Duodenal mucosa (tissue), 2 donors: ENCODE results near the gene MTA1.

Experiments
- H3K27ac ChIP-seq: one replicate; pipeline ENCODE4 v1.7.0; 2013; ENCODE audit warnings: low read depth, low read length
- H3K27me3 ChIP-seq, 2 donors: one replicate each; pipeline ENCODE4 v1.7.0; 2013; ENCODE audit warnings: low read length in 2 of 2, control low read depth in 1 of 2; ENCODE audit not compliant: insufficient read depth in 2 of 2, control insufficient read depth in 1 of 2
- H3K36me3 ChIP-seq, 2 donors: one replicate each; pipeline ENCODE4 v1.7.0; 2013; ENCODE audit warnings: low read length in 2 of 2, control low read depth in 1 of 2; ENCODE audit not compliant: insufficient read depth in 2 of 2, control insufficient read depth in 1 of 2
- H3K4me1 ChIP-seq, 2 donors: one replicate each; pipeline ENCODE4 v1.7.0; 2013; ENCODE audit warnings: low read length in 2 of 2, control low read depth in 1 of 2; ENCODE audit not compliant: insufficient read depth in 2 of 2, control insufficient read depth in 1 of 2
- H3K4me3 ChIP-seq, 2 donors: one replicate each; pipeline ENCODE4 v1.7.0; 2013; ENCODE audit warnings: low read length in 2 of 2, low read depth in 1 of 2
- H3K9ac ChIP-seq, 2 donors: one replicate each; pipeline ENCODE4 v1.7.0; 2013; ENCODE audit warnings: low read length in 2 of 2, low read depth in 1 of 2
- H3K9me3 ChIP-seq, 2 donors: one replicate each; pipeline ENCODE4 v1.7.0; 2013; ENCODE audit warnings: low read length in 2 of 2, control low read depth in 1 of 2; ENCODE audit not compliant: control insufficient read depth in 1 of 2

Gene MTA1

DNA sequence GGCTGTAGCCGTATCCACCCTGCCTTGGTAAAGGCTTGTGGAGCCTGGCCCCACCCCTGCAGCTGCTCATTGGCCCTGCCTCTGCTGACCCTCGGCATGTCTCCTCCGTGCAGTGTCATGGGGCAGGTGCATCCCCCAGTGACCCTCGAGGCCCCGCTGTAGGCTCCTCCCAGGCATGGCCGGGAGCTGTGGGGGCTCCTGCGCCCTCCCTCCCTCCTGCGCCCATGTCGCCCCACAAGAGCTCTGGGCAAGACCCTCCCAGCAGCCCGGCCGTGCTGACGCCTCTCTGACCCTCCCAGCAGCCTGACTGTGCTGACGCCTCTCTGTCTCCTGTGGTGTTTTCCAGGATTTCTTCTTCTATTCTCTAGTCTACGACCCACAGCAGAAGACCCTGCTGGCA, 34.2 kb downstream of the MTA1 start:
- Histone ChIP-seq H3K4me1 (no peaks in the 10 kb centered on the region), H3K27me3 (no peaks in the 10 kb centered on the region), H3K9ac (no peak overlapping the region), H3K4me3 (no peak overlapping the region), H3K9me3 (no peaks in the 10 kb centered on the region), H3K27ac (no peak overlapping the region), H3K36me3 (peaks cover 0 to 57% of the 10 kb centered on the region in 2 donors)

DNA sequence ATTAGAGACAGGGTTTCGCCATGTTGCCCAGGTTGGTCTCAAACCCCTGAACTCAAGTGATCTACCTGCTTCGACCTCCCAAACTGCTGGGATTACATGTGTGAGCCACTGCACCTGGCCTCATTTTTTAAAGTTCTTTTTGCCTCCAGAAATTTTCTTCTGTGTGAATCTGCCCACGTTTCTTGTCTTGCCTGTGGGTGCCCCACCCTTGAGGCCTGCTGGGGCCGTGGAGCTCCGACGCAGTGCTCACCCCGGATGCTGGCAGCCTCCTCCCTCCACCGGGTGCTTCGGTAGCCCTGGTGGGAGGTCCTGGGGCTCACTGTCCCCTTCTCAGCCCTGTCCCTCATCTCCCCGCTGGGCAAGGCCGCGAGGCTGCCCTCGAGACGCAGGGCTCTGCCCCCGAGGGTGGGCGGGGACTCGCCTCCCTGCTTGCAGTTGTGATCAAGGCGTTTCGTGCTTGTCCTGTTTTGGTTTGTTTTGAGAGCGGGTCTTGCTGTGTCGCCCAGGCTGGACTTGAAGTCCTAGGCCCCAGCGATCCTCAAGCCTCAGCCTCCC, 35.5 kb downstream of the MTA1 start:
- H3K27ac ChIP-seq, result no peak overlapping the region
- no peaks in the 10 kb centered on the region for H3K9me3 ChIP-seq
- H3K27me3 ChIP-seq, result no peaks in the 10 kb centered on the region
- no peak overlapping the region for H3K9ac ChIP-seq
- H3K4me3 ChIP-seq, result no peak overlapping the region
- peaks cover 0 to 58% of the 10 kb centered on the region in 2 donors for H3K36me3 ChIP-seq
- no peaks in the 10 kb centered on the region for H3K4me1 ChIP-seq

DNA sequence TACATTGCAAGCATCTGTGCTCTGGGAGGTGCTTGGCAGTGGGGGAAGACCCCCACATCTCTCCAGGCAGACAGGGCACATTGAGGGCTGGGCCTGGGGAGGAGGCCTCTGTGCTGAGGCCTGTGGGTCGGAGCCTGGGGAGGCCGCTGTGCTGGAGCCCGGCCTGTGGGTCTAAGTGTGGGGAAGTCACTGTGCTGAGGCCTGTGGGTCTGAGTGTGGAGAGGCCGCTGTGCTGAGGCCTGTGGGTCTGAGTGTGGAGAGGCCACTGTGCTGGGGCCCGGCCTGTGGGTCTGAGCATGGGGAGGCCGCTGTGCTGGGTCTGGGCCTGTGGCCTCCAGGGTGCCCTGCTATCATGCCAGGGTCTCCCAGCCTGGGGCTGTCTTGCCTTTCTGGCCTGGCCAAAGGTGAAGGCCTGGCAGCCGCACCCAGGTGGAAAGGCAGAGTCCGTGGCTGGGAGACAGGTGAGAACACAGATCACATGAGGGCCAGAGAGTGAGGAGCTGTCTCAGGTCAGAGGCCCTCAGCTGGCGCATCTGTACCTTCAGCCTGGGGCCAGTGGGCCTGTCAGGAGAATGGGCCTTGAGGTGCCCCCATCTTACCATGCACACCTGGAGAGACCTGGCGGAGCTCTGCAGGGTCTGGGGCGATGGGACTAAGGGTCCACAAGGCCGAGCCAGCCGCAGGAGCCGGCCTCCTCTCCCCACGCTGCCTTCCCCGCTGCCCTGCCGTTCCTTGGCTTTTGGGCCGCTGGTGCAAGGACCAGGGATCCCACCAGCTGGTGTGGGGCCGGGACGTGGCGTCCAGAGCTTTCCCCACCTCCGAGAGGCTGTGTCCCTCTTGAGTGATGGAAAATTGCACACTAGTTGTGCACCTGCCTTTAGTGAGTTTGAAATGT, 36.4 kb downstream of the MTA1 start:
- H3K36me3 ChIP-seq, result peaks cover 6 to 58% of the 10 kb centered on the region in 2 donors

DNA sequence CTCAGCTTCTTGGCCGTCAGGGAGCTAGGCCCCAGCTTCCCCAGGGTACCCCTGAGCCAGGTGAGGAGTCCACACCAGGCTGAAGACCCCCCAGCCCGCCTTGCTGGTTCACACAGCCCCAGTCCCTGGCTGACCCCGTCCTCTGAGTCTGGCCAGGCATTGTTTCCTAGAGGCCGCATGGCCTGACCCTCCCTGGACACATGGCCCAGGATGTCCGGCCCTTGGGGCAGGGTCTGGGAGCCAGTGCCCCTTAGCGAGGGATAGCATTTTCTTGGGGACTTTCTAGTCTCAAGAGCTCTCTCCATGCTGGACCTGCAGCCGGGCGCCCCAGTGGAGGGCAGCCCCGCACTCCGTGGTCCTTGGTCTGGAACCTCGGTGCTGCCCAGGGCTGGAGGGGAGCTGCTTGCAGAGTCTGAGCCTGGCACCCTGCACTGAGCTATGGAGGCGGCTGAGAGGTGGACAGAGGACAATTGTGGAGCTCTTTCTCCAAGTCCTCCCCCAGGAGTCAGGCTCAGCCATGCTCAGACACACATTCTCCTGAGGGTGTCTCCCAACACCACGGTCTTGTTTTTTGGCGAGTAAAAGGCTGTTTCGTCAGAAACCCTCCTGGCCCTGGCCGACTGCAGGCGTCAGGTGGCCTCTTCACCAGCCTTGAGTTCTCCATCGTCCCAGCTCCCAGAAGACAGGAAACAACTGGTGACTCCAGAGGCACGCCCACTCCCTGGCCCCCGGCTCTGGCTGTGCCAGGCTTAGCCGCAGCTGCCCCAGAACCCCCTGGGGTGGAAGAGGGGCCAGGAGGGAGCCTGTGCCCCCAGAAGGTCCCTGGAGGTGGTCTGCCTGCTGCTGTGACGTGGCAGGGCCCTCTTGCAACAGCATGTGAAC, 37.4 kb downstream of the MTA1 start:
- peaks cover 8 to 58% of the 10 kb centered on the region in 2 donors for H3K36me3 ChIP-seq

More for the DNA sequence above, 36.4 kb downstream of the MTA1 start:
- no peaks in the 10 kb centered on the region for H3K9me3 ChIP-seq
- H3K4me1 ChIP-seq, result no peaks in the 10 kb centered on the region
- no peak overlapping the region for H3K9ac ChIP-seq
- H3K27ac ChIP-seq, result no peak overlapping the region
- H3K27me3 ChIP-seq, result no peaks in the 10 kb centered on the region
- no peak overlapping the region for H3K4me3 ChIP-seq

DNA sequence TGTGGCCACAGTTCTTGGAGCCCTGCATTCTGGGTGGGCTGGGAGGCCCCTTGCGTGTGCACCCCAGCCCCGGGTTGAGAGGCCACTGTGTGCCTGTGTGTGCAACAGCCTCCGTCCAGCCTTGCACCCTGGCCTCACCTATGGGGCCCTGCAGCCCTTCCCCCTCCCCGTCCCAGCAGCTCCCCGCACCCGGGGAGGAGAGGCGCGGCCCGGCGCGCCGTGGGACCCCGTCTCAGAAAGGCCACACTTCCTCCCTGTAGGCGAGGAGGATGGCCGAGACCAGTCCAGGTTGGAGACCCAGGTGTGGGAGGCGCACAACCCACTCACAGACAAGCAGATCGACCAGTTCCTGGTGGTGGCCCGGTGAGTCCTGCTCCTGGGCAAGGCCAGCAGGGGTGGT, 38.4 kb downstream of the MTA1 start:
- Histone ChIP-seq H3K36me3 (peaks cover 8 to 51% of the 10 kb centered on the region in 2 donors), H3K27ac (no peak overlapping the region), H3K27me3 (no peaks in the 10 kb centered on the region), H3K9ac (no peak overlapping the region), H3K4me3 (no peak overlapping the region), H3K9me3 (no peaks in the 10 kb centered on the region), H3K4me1 (no peaks in the 10 kb centered on the region)

More for the DNA sequence above, 37.4 kb downstream of the MTA1 start:
- no peak overlapping the region for H3K4me3 ChIP-seq
- no peaks in the 10 kb centered on the region for H3K9me3 ChIP-seq
- H3K9ac ChIP-seq, result no peak overlapping the region
- H3K27me3 ChIP-seq, result no peaks in the 10 kb centered on the region
- no peak overlapping the region for H3K27ac ChIP-seq
- H3K4me1 ChIP-seq, result no peaks in the 10 kb centered on the region

DNA sequence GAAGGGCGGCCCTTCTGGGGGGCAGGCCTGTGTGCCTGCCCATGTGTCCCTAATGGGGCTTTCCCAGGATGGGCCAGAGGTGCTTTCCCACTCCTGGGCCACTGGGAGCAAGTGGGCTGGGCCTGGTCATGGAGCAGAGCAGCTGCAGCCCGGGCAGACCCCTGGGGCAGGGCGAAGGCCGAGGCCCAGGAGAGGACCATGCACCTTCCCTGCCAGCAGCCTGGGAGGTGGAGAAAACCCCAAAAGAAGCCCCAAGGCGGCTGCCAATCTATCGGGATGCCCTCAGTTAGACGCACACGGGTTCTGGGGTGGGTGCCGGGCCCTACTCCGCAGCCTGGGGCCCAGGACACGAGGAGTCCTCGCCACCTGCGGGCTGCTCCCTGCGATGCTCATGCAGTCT, 38.9 kb downstream of the MTA1 start:
- H3K4me3 ChIP-seq, result no peak overlapping the region
- H3K27ac ChIP-seq, result no peak overlapping the region
- H3K9me3 ChIP-seq, result no peaks in the 10 kb centered on the region
- no peaks in the 10 kb centered on the region for H3K27me3 ChIP-seq
- no peak overlapping the region for H3K9ac ChIP-seq
- H3K36me3 ChIP-seq, result peaks cover 8 to 55% of the 10 kb centered on the region in 2 donors
- no peaks in the 10 kb centered on the region for H3K4me1 ChIP-seq

DNA sequence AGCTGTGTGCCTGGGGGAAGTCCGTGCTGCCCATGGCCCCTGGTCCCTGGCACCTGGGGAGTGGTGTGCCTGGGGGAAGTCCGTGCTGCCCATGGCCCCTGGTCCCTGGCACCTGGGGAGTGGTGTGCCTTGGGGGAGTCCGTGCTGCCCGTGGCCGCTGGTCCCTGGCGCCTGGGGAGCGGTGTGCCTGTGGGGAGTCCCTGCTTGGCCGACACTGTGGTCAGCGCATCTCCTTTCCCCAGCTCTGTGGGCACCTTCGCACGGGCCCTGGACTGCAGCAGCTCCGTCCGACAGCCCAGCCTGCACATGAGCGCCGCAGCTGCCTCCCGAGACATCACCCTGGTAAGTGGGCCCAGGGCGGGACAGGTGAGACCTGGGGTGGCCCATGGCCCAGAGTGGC, 40.5 kb downstream of the MTA1 start:
- Histone ChIP-seq H3K27ac (no peak overlapping the region), H3K36me3 (peaks cover 12 to 60% of the 10 kb centered on the region in 2 donors), H3K9ac (no peak overlapping the region), H3K4me1 (no peaks in the 10 kb centered on the region), H3K4me3 (no peak overlapping the region), H3K27me3 (no peaks in the 10 kb centered on the region), H3K9me3 (no peaks in the 10 kb centered on the region)

DNA sequence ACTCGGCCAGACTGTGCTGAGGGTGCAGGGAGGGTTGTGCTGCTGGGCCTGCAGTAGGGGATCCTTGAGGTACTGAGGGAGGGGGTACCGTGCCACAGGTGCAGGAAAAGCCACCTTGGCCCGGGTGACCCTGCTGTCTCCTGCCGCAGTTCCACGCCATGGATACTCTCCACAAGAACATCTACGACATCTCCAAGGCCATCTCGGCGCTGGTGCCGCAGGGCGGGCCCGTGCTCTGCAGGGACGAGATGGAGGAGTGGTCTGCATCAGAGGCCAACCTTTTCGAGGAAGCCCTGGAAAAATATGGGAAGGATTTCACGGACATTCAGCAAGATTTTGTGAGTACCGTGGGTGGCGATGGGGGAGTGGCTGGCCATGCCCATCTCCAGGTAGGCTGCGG, 41.0 kb downstream of the MTA1 start:
- Histone ChIP-seq H3K27ac (no peak overlapping the region), H3K9me3 (no peaks in the 10 kb centered on the region), H3K27me3 (no peaks in the 10 kb centered on the region), H3K4me1 (no peaks in the 10 kb centered on the region), H3K9ac (no peak overlapping the region), H3K4me3 (no peak overlapping the region), H3K36me3 (peaks cover 12 to 59% of the 10 kb centered on the region in 2 donors)

DNA sequence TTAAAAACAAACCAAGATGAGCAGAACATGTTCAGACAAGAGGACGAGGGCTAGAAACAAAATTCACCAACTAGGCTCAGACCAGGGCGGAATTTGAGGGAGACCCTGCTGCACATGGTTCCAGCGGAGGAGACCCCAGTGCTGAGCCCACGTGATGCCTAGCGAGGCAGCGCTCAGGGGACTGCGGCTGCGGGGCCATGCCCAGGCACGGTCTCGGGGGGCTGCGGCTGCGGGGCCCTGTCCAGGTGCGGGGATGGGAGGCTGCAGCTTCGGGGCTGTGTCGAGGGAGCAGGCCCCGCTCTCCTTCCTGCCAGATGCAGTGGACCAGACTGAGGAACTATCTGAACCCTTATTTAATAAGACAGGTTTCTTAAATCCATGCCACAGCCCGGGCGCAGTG, 42.3 kb downstream of the MTA1 start:
- H3K27ac ChIP-seq, result no peak overlapping the region
- H3K9me3 ChIP-seq, result no peaks in the 10 kb centered on the region
- H3K36me3 ChIP-seq, result peaks cover 14 to 52% of the 10 kb centered on the region in 2 donors
- H3K27me3 ChIP-seq, result no peaks in the 10 kb centered on the region
- H3K4me1 ChIP-seq, result no peaks in the 10 kb centered on the region
- no peak overlapping the region for H3K4me3 ChIP-seq
- H3K9ac ChIP-seq, result no peak overlapping the region

DNA sequence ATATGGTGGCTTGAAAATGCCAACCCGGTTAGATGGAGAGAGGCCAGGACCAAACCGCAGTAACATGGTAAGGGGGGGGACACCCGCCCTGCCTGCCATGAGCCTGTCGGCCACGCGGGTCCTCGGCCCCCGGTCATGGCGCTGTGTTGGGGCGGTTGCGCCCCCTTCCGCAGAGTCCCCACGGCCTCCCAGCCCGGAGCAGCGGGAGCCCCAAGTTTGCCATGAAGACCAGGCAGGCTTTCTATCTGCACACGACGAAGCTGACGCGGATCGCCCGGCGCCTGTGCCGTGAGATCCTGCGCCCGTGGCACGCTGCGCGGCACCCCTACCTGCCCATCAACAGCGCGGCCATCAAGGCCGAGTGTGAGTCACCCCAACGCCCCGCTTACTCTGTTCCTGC, 44.9 kb downstream of the MTA1 start:
- Histone ChIP-seq H3K4me1 (no peaks in the 10 kb centered on the region), H3K9me3 (no peaks in the 10 kb centered on the region), H3K36me3 (peaks cover 16 to 58% of the 10 kb centered on the region in 2 donors)

More for the DNA sequence above, 44.9 kb downstream of the MTA1 start:
- Histone ChIP-seq H3K9ac (no peak overlapping the region), H3K27ac (no peak overlapping the region), H3K27me3 (no peaks in the 10 kb centered on the region), H3K4me3 (no peak overlapping the region)
